ENCODE results near the gene MED15.
"Not testable (repeated sequence)": the region's sequence is repeated elsewhere in the genome, so short reads cannot be mapped to it uniquely, and the experiment has no call there.

Gene MED15

GRCh38 chr22:20584029-20584871 is 76.8 kb downstream of the MED15 start:
- no peak for DNase-seq (ENCODE audit: low read depth)

- DNase-seq (ENCODE audit: low read depth), result no peak
Measured at GRCh38 chr22:20584872-20585638, 77.6 kb downstream of the MED15 start.

DNA sequence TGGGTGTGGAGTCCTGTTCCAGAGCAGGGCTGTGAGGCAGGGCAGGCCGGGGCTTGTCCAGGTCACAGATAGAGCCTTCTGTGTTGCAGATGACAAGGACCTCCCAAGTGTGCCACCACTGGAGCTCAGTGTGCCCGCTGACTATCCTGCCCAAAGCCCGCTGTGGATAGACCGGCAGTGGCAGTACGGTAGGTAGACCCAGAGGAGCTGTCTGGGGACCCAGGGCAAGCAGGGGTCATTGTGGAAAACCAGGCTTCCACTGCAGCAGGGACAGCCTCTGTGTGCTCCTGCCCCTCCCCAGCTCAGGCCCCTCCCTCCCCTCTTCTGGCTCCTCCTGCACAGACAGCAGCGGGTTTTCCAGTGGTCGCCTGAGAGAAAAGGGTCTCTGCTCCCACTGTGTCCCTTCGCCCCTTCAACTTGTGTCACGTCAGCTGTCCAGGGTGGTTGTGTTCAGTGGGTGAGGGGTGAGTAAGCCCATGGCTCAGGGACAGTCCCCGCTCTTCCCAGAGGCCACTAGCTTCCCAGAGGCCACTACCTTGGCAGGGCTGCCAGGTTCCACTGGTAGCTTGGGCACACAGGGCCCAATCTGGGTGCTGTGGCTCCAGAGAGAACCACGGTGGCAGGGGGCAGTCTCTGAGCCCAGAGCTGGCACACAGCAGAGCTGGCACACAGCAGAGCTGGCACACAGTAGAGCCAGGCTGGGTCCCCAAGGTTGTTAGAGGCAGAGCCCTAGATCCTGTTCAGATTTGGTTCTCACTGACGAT is 78.4 kb downstream of the MED15 start:
- DNase-seq (ENCODE audit: low read depth), result no peak

GRCh38 chr22:20586403-20586745 is 79.0 kb downstream of the MED15 start:
- DNase-seq (ENCODE audit: low read depth), result no peak

DNA sequence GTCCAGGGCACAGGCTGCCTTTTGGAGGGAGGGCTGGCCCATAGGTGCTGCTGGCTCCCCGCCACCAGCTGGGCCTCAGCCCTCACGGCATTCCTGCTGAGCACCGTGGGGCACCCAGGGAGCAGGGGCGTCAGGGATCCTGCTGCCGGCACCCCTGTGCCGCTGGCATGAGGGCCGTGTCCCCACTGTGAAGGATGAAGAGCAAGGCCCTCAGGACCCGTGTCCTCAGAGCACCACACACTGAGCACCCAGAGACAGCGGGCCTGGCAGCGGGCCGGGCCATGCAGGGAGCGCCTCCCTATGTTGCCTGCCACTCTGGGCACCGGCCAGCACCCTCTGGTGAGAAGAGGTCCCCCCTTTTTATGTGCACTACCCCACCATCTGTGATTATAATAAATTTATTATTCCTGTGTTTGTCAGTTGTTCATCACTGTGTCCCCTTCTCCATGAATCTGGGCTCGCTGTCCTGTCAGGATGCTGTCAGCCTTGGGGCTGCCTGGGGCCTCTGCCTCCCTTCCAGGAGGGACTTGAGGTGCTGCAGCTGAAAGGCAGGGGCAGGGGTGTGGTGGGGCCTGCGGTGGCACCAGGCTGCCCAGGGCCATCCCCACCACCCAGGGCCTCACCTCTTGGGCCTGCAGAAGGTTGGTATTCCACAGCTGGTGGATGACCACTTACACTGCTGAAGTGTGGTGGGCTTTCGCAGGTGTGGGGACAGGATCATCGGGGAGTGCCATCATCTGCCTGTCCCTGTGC is 80.0 kb downstream of the MED15 start:
- DNase-seq (ENCODE audit: low read depth), result no peak

DNA sequence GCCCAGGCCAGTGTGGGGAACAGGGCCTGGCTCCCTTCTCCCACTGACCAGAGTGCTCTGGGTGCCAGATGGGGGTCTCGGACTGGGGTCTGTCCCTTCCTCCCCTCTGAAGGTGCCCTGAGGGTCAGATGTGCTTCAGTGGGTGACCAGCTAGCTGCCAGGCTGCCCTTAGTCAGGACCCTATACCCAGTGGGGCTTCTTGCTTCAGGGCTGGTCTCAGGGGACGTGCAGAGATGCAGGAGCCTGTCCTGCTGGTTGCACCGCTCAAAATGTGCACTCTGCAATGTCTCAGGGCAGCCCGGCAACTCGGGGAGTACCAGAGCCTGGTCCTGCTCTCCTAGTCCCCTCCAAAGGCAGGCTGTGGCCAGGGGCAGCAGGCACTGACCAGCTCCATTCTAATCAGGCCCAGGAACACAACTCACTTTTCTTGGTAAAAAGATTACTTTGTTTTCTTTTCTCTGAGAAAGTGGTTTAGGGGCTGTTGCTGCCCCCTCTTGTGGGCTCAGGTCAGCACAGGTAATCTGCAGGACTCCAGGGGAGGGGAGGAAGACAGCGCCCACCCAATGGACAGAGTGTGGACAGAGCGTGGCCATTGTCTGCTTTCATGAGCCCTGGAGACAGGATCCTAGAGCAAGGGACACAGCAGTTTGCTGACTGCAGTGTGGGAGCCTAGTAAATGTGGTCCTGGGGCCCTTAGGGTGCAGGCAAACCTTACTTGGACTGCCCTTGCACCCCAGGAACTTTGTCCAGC is 80.9 kb downstream of the MED15 start:
- DNase-seq (ENCODE audit: low read depth), result no peak

DNA sequence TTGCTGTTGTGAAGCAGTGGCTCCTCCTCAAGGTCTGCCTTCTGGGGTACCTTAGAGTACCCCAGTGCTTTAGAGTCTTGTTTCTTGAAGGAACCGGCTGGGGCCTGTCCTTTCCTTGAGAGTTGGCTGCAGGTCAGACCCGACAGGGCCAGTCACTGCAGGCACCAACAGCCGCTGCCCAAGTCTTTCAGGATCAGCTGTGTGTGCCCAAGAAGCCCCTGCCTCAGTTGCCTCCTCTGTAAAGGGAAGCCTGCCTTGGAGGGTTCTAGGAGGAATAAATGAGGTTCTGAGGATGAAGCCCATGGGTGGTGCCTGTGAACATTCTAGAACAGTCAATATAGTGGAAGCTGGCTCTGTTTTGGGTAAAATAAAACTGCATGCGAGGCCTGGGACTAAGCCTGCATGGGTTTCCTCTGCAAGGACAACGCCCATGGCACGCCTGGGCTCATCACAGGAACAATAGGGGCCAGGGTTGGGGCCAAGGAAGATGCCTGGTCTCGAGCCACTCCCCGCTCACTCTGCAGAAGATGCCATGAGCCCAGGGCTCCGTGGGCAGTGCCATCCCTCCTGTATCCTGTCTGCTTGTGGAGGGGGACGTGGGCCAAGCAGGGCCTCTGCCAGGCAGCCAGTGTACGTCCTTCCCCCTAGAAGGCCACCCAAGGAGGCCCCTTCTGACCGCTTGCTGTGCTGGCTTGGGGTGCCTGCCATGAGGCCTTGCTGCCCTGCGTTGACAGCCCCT is 81.6 kb downstream of the MED15 start:
- DNase-seq (ENCODE audit: low read depth), result no peak

GRCh38 chr22:20589614-20590476 is 82.4 kb downstream of the MED15 start:
- no peak for DNase-seq (ENCODE audit: low read depth)

- no peak for DNase-seq (ENCODE audit: low read depth)
Measured at GRCh38 chr22:20590477-20591294, 83.3 kb downstream of the MED15 start.

DNA sequence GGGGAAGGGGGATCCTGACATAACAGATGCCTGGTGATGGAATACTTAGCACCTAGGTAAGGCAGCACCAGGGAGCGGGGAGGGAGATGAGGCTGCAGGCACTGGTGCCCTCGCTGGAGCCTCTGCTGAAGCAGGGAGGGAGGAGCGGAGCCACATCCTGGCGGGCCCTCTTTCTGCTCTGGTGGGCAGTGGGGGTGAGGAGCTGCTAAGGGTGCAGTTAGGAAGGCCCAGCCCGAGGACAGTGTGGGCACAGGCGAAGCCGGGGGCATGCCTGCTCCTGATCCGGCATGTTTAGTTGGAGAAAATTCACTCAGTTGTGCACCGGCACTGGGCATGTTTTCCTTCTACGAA is 83.9 kb downstream of the MED15 start:
- no peak for DNase-seq (ENCODE audit: low read depth)

- peak; percentile 12 for DNase-seq (ENCODE audit: low read depth)
Measured at GRCh38 chr22:20591660-20592310, 84.4 kb downstream of the MED15 start.

DNA sequence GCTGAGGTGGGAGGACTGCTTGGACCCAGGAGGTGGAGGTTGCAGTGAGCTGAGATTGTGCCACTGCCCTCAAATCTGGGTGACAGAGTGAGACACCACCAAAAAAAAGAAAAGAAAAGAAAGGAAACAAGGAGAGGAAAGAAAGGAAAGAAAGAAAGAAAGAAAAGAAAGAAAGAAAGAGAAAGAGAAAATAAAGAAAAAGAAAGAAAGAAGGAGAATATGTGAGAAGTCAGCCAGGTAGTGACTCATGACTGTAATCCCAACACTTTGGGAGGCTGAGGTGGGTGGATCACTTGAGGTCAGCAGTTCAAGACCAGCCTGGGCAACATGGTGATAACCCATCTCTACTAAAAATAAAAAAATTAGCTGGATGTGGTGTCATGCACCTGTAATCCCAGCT is 86.6 kb downstream of the MED15 start:
- not testable (repeated sequence) for DNase-seq (ENCODE audit: low read depth)

GRCh38 chr22:20594486-20594885 is 87.1 kb downstream of the MED15 start:
- not testable (repeated sequence) for DNase-seq (ENCODE audit: low read depth)

GRCh38 chr22:20595461-20595860 is 88.1 kb downstream of the MED15 start:
- no peak for DNase-seq (ENCODE audit: low read depth)

DNA sequence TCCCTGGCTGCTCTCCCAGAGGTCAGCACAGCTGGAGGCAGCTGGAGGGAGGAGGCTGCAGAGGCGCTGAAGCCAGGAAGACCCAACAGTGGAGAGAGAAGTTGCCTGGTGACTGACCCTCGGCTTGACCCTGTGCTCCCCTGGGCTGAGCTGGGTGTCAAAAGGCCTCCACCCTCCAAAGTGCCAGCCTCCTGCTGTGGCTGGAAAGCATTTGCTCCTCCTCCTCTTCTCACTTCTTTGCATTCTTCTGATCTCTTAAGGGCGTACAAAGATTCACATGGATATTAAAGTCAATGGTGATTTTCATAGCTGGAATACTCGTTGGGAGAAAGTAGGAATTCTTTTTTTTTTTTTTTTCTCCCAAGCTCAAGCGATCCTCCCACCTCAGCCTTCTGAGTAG is 91.7 kb downstream of the MED15 start:
- no peak for DNase-seq (ENCODE audit: low read depth)

GRCh38 chr22:20600137-20600673 is 92.8 kb downstream of the MED15 start:
- no peak for DNase-seq (ENCODE audit: low read depth)

- no peak for DNase-seq (ENCODE audit: low read depth)
Measured at GRCh38 chr22:20601308-20601707, 93.9 kb downstream of the MED15 start.

DNA sequence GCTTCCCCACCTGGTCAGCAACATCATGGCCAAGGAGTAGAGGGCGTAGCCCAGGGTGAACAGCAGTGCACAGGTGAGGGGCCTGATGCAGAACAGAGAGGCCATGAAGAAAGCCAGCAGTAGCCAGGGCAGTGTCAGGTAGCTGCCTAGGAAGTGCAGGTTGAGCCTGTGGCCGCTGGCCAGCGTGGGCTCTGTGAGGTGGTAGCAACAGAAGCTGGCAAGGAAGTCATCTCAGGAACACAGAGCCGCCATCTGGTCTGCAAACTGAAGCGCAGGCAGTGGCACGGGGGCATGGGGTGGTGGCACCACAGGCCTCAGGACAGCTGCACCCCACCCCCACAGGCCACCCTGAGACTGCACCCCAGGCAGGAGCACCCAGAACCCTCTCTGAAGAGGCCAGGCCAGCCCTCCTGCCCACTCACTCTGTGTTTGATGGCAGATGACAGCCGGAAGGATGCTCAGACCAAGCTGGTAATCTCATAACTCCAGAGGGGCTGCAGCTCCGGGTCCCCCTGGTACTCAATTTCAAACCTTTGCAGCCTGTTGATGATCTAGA is 95.3 kb downstream of the MED15 start:
- no peak for DNase-seq (ENCODE audit: low read depth)
